WERI-Rb-1 (cell line): ENCODE results near the gene ABCC1.

Experiments used
- DNase-seq: peaks from one replicate; pipeline ENCODE4 v3.0.0-alpha.2; 2020
- H3K27ac ChIP-seq: fragments of 250-450 bp; sonication (Bioruptor Pico); 2 replicates; pipeline ENCODE4 v1.5.1; 2020; ENCODE audit warnings: mild to moderate bottlenecking, moderate library complexity
- H3K27me3 ChIP-seq: fragments of 250-450 bp; sonication (Bioruptor Pico); 2 replicates; pipeline ENCODE4 v1.5.1; 2021; ENCODE audit warnings: mild to moderate bottlenecking, low read depth, moderate library complexity; ENCODE audit not compliant: insufficient read depth, severe bottlenecking
- H3K36me3 ChIP-seq: fragments of 250-450 bp; sonication (Bioruptor Pico); 2 replicates; pipeline ENCODE4 v1.5.1; 2020; ENCODE audit warnings: mild to moderate bottlenecking, moderate library complexity
- H3K4me3 ChIP-seq: 2 replicates; pipeline ENCODE4 v1.5.1; 2011; ENCODE audit warnings: low read depth, mild to moderate bottlenecking, control low read depth, low read length
- H3K9me3 ChIP-seq: fragments of 250-450 bp; sonication (Bioruptor Pico); 2 replicates; pipeline ENCODE4 v1.5.1; 2021; ENCODE audit warnings: mild to moderate bottlenecking, moderate library complexity; ENCODE audit not compliant: severe bottlenecking
- CTCF ChIP-seq: IDR thresholded peaks from 2 replicates; pipeline ENCODE4 v1.5.1; 2011; ENCODE audit warnings: low read depth, mild to moderate bottlenecking, control low read depth, inconsistent platforms, low read length

The ABCC1 gene

GRCh38 chr16:16062023-16062937 is 112.9 kb downstream of the ABCC1 start:
- Histone ChIP-seq H3K4me3 (no peak overlapping the region), H3K27ac (no peak overlapping the region), H3K27me3 (no peaks in the 10 kb centered on the region), H3K9me3 (no peaks in the 10 kb centered on the region), H3K36me3 (peaks cover 30% of the 10 kb centered on the region)
- no peak for DNase-seq
- no peak for TF ChIP-seq CTCF

GRCh38 chr16:16063683-16064082 is 114.3 kb downstream of the ABCC1 start:
- no peak for DNase-seq
- TF ChIP-seq CTCF, result no peak
- H3K36me3 ChIP-seq, result peaks cover 19% of the 10 kb centered on the region
- H3K27me3 ChIP-seq, result no peaks in the 10 kb centered on the region
- H3K27ac ChIP-seq, result no peak overlapping the region
- no peaks in the 10 kb centered on the region for H3K9me3 ChIP-seq
- H3K4me3 ChIP-seq, result no peak overlapping the region

GRCh38 chr16:16064874-16065384 is 115.5 kb downstream of the ABCC1 start:
- DNase-seq, result no peak
- Histone ChIP-seq H3K4me3 (no peak overlapping the region), H3K27me3 (no peaks in the 10 kb centered on the region), H3K9me3 (no peaks in the 10 kb centered on the region), H3K36me3 (peaks cover 16% of the 10 kb centered on the region), H3K27ac (no peak overlapping the region)
- no peak for TF ChIP-seq CTCF

- Histone ChIP-seq H3K27ac (no peak overlapping the region), H3K27me3 (no peaks in the 10 kb centered on the region), H3K9me3 (no peaks in the 10 kb centered on the region), H3K4me3 (no peak overlapping the region), H3K36me3 (peaks cover 4% of the 10 kb centered on the region)
- TF ChIP-seq CTCF, result no peak
- no peak for DNase-seq
Measured at GRCh38 chr16:16067127-16067526, 117.7 kb downstream of the ABCC1 start.

GRCh38 chr16:16071631-16072244 is 122.3 kb downstream of the ABCC1 start:
- peaks cover 19% of the 10 kb centered on the region for H3K36me3 ChIP-seq
- no peak for DNase-seq
- H3K27me3 ChIP-seq, result no peaks in the 10 kb centered on the region
- H3K4me3 ChIP-seq, result no peak overlapping the region
- H3K9me3 ChIP-seq, result no peaks in the 10 kb centered on the region
- TF ChIP-seq CTCF, result no peak
- no peak overlapping the region for H3K27ac ChIP-seq
